ENCODE results near the gene LRRC74A.

DNA sequence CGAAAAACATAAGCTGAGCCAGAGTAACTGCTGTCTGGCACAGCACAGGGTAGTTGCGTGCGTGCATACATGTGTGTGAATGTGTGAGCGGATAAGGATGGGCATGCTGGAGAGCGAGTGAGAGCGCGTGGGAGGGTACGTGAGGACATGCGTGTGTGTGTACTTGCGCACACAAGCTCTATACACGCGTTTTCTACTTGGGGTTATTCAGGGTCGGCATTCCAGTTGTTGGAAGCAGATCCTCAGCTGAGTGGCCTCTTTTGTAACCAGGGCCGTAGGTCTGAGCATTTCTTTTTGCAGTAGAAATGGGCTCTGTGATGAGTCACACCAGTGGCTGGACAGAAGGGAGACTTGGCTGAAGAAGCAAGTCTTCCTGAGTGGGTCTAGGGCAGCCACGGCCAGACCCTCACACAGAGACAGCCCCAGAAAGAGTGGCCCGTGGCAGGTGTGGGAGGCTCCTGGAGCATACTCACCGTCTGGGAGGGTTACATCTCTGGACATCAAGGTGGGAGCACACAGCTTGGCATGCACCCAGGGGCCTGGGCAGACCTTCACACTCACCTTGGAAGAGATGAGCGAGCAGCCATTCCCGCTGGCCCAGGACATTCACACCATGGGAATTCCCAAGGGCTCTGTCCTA, 78.0 kb downstream of the LRRC74A start:
- TF ChIP-seq, protein P1, sequence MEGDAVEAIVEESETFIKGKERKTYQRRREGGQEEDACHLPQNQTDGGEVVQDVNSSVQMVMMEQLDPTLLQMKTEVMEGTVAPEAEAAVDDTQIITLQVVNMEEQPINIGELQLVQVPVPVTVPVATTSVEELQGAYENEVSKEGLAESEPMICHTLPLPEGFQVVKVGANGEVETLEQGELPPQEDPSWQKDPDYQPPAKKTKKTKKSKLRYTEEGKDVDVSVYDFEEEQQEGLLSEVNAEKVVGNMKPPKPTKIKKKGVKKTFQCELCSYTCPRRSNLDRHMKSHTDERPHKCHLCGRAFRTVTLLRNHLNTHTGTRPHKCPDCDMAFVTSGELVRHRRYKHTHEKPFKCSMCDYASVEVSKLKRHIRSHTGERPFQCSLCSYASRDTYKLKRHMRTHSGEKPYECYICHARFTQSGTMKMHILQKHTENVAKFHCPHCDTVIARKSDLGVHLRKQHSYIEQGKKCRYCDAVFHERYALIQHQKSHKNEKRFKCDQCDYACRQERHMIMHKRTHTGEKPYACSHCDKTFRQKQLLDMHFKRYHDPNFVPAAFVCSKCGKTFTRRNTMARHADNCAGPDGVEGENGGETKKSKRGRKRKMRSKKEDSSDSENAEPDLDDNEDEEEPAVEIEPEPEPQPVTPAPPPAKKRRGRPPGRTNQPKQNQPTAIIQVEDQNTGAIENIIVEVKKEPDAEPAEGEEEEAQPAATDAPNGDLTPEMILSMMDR (IDR thresholded peaks at IDR 0.05) = no peak
- no peak for TF ChIP-seq POLR2A (IDR thresholded peaks at IDR 0.05)

All from lower leg skin (tissue), 3 donors.